D721Med (cell line): Measurements from ENCODE around the gene NOTO.

Experiments used
- DNase-seq: peaks from one replicate; pipeline ENCODE4 v3.0.0; 2011; ENCODE audit warnings: low spot score; ENCODE audit not compliant: insufficient read length
- FAIRE-seq: peaks from 2 replicates; lab custom pipeline; 2011; peaks lifted over from hg19 to GRCh38; lab: Jason Lieb, UNC
- CTCF ChIP-seq: IDR thresholded peaks from 2 replicates; pipeline ENCODE4 v1.5.1; 2012; ENCODE audit warnings: mild to moderate bottlenecking, control low read depth; ENCODE audit not compliant: insufficient read depth; ENCODE audit errors: missing control alignments

The NOTO gene

GRCh38 chr2:73237168-73237567 is 34.8 kb downstream of the NOTO start:
- DNase-seq (no peak), FAIRE-seq (no peak)
- TF ChIP-seq CTCF = no peak

- TF ChIP-seq CTCF = no peak
- DNase-seq (no peak), FAIRE-seq (no peak)
Measured at GRCh38 chr2:73238149-73238548, 35.8 kb downstream of the NOTO start.

GRCh38 chr2:73238976-73239375 is 36.6 kb downstream of the NOTO start:
- DNase-seq (no peak), FAIRE-seq (no peak)

GRCh38 chr2:73239776-73240175 is 37.4 kb downstream of the NOTO start:
- no peak for TF ChIP-seq CTCF
- no peak for DNase-seq
- no peak for FAIRE-seq

More at GRCh38 chr2:73238976-73239375, 36.6 kb downstream of the NOTO start:
- TF ChIP-seq CTCF = no peak

GRCh38 chr2:73243884-73244570 is 41.7 kb downstream of the NOTO start:
- no peak for FAIRE-seq
- no peak for DNase-seq
- no peak for TF ChIP-seq CTCF

GRCh38 chr2:73244580-73244979 is 42.2 kb downstream of the NOTO start:
- TF ChIP-seq CTCF = no peak
- DNase-seq (no peak), FAIRE-seq (no peak)

- no peak for FAIRE-seq
- TF ChIP-seq CTCF = no peak
Measured at GRCh38 chr2:73246850-73247249, 44.5 kb downstream of the NOTO start.

More at GRCh38 chr2:73246850-73247249, 44.5 kb downstream of the NOTO start:
- no peak for DNase-seq
